ENCODE data around the gene DNAJA2. TPM values are rescaled to one million over a fixed set of nuclear protein-coding genes. Genes with fewer than 3 reads are reported as not detected.

Gene DNAJA2
- total RNA-seq, 1 donor from 2014 or later: 57.1 TPM

- peak overlapping the region; percentile 10 for H3K27ac Mint-ChIP-seq
- no peak for TF ChIP-seq CTCF (IDR thresholded peaks at IDR 0.05)
- ChIA-PET POLR2A (no interaction called here), CTCF (interaction anchor here (1.0 kb wide), 1 partner anchor 167 kb away, joined by 4 read pairs; the partner anchor contains the start of gene NETO2)
- no peak for DNase-seq
- peaks cover 11% of the 10 kb centered on the region for H3K36me3 Mint-ChIP-seq (ENCODE audit: low read depth)
- peaks cover 34% of the 10 kb centered on the region for H3K4me1 Mint-ChIP-seq
- no peak for ATAC-seq (ENCODE audit: low read depth)
- no peaks in the 10 kb centered on the region for H3K9me3 Mint-ChIP-seq
- no peak overlapping the region for H3K4me3 Mint-ChIP-seq
- no peaks in the 10 kb centered on the region for H3K27me3 Mint-ChIP-seq
- intact Hi-C loops (cut with micrococcal nuclease): no loop called here
These were observed 3.1 kb upstream of the DNAJA2 start for GRCh38 chr16:46976550-46976949.

GRCh38 chr16:46975908-46976470, 2.5 kb upstream of the DNAJA2 start:
- H3K27me3 Mint-ChIP-seq: no peaks in the 10 kb centered on the region
- H3K4me3 Mint-ChIP-seq: no peak overlapping the region
- no peak for TF ChIP-seq CTCF (IDR thresholded peaks at IDR 0.05)
- H3K36me3 Mint-ChIP-seq (ENCODE audit: low read depth): peaks cover 15% of the 10 kb centered on the region
- peak overlapping the region; percentile 10 for H3K27ac Mint-ChIP-seq
- CTCF ChIA-PET: interaction anchor here (1.0 kb wide), 1 partner anchor 168 kb away, joined by 4 read pairs; the partner anchor contains the start of gene NETO2
- POLR2A ChIA-PET: no interaction called here
- no peaks in the 10 kb centered on the region for H3K9me3 Mint-ChIP-seq
- no peak for DNase-seq
- H3K4me1 Mint-ChIP-seq: peaks cover 39% of the 10 kb centered on the region
- no peak for ATAC-seq (ENCODE audit: low read depth)
- intact Hi-C loops (cut with micrococcal nuclease): no loop called here

- Mint-ChIP-seq H3K4me3 (no peak overlapping the region), H3K9me3 (no peaks in the 10 kb centered on the region), H3K4me1 (peaks cover 40% of the 10 kb centered on the region), H3K27me3 (no peaks in the 10 kb centered on the region), H3K36me3 (ENCODE audit: low read depth) (peaks cover 21% of the 10 kb centered on the region), H3K27ac (peak overlapping the region; percentile 98)
- ATAC-seq (ENCODE audit: low read depth) (no peak), DNase-seq (no peak)
- intact Hi-C loops (cut with micrococcal nuclease): no loop called here
- no peak for TF ChIP-seq CTCF (IDR thresholded peaks at IDR 0.05)
- POLR2A ChIA-PET: interaction anchor here (0.7 to 4.0 kb wide), 3 partner anchors 63 to 528 kb away, joined by 4 to 18 read pairs (median 5); partner anchors contain the start of genes ITFG1 and PHKB
- CTCF ChIA-PET: no interaction called here
These were observed 1.7 kb upstream of the DNAJA2 start for GRCh38 chr16:46975165-46975564.

GRCh38 chr16:46974352-46974751, 878 bp upstream of the DNAJA2 start:
- DNase-seq: no peak
- Mint-ChIP-seq H3K4me1 (peaks cover 42% of the 10 kb centered on the region), H3K4me3 (peak overlapping the region; percentile 95), H3K36me3 (ENCODE audit: low read depth) (peaks cover 28% of the 10 kb centered on the region), H3K27ac (peak overlapping the region; percentile 98), H3K27me3 (no peaks in the 10 kb centered on the region), H3K9me3 (no peaks in the 10 kb centered on the region)
- TF ChIP-seq CTCF (IDR thresholded peaks at IDR 0.05): no peak
- ChIA-PET CTCF (interaction anchor here (1.3 to 2.1 kb wide), 3 partner anchors 44 to 168 kb away, joined by 5 to 9 read pairs (median 8); no protein-coding TSS in a partner anchor), POLR2A (interaction anchor here (0.6 to 4.0 kb wide), 18 partner anchors 10 to 625 kb away, joined by 3 to 18 read pairs (median 5); partner anchors contain the start of genes GPT2, ITFG1, NETO2 and PHKB)
- peak; percentile 7 for ATAC-seq (ENCODE audit: low read depth)
- intact Hi-C loops (cut with micrococcal nuclease): no loop called here

- Mint-ChIP-seq H3K27ac (peak overlapping the region; percentile 98), H3K27me3 (no peaks in the 10 kb centered on the region), H3K4me3 (peak overlapping the region; percentile 95), H3K9me3 (no peaks in the 10 kb centered on the region), H3K4me1 (peaks cover 44% of the 10 kb centered on the region), H3K36me3 (ENCODE audit: low read depth) (peaks cover 32% of the 10 kb centered on the region)
- ATAC-seq (ENCODE audit: low read depth): no peak
- ChIA-PET CTCF (interaction anchor here (1.3 to 2.1 kb wide), 3 partner anchors 44 to 168 kb away, joined by 5 to 9 read pairs (median 8); no protein-coding TSS in a partner anchor), POLR2A (interaction anchor here (0.6 to 4.0 kb wide), 18 partner anchors 10 to 626 kb away, joined by 3 to 18 read pairs (median 5); partner anchors contain the start of genes GPT2, ITFG1, NETO2 and PHKB)
- DNase-seq: no peak
- no peak for TF ChIP-seq CTCF (IDR thresholded peaks at IDR 0.05)
- intact Hi-C loops (cut with micrococcal nuclease): loop anchor here (1.0 to 2.0 kb wide), 10 partner anchors 42 to 1392 kb away; partner anchors contain the start of genes GPT2, ITFG1, NETO2 and ORC6
These were observed 486 bp upstream of the DNAJA2 start for GRCh38 chr16:46973996-46974324.
